ENCODE results near the gene PPL.

The PPL gene

GRCh38 chr16:4910828-4911227 is 26.1 kb downstream of the PPL start:
- in situ Hi-C loops (cut with MboI; ENCODE audit: low pct_unique_long_range_greater_than_20kb, low sequenced_read_pairs, unreplicated experiment): no loop called here
- no peak for TF ChIP-seq CTCF (IDR thresholded peaks at IDR 0.05; ENCODE audit: extremely low read depth, insufficient read depth, missing control alignments)

DNA sequence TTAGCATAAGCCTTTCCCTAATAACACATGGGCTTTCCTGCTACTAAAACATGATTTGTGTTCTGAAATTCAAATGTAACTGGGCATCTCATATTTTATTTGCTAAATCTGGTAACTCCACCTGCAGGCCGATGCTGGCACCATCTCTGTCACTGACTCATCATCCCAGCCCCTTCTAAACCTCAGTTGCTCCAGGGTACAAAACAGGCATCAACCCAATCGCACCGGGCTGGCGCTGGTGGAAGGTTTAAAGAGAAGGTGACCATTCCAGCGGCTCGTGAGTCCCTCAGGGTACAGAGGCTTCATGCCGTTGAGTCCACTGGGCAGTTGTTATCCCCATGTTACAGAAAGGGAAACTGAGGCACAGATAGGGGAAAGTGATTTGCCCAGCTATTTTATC is 27.1 kb downstream of the PPL start:
- no peak for TF ChIP-seq CTCF (IDR thresholded peaks at IDR 0.05; ENCODE audit: extremely low read depth, insufficient read depth, missing control alignments)
- no peak for DNase-seq (ENCODE audit: low spot score)
- in situ Hi-C loops (cut with MboI; ENCODE audit: low pct_unique_long_range_greater_than_20kb, low sequenced_read_pairs, unreplicated experiment): no loop called here

More at GRCh38 chr16:4910828-4911227, 26.1 kb downstream of the PPL start:
- DNase-seq (ENCODE audit: low spot score): no peak

- DNase-seq (ENCODE audit: low spot score): no peak
- no peak for TF ChIP-seq CTCF (IDR thresholded peaks at IDR 0.05; ENCODE audit: extremely low read depth, insufficient read depth, missing control alignments)
- in situ Hi-C loops (cut with MboI; ENCODE audit: low pct_unique_long_range_greater_than_20kb, low sequenced_read_pairs, unreplicated experiment): no loop called here
Measured at GRCh38 chr16:4908854-4909401, 28.0 kb downstream of the PPL start.

DNA sequence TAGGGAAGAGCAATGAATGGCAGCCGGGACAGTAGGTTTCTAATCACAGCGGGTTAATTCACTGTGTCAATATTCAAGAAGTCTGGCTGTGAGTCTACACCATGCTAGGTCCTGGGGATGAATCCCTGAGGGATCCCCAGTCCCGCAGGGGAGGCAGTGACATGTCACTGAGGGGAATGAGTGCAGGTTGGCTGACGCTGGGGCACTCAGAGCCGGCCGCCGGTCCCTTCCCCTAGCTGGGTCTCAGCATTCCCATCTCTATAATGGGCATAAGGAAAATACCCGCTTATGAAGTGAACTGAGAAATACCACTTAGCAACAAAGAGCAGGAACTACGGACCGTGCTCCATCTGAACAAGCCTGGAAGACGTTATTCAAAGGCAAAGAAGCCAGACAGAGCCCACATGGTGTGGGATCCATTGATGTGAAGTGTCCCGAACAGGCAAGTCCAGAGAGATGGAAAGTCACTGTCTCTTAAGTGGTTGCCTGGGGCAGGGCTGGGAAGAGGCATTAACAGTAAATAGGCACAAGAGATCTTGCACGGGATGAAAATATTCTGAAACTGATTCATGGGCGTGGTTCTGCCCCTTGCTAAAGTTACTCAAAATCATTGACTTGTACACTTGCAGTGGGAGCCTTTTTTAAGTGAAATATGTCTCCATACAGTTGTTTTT is 31.9 kb downstream of the PPL start:
- in situ Hi-C loops (cut with MboI; ENCODE audit: low pct_unique_long_range_greater_than_20kb, low sequenced_read_pairs, unreplicated experiment): no loop called here
- DNase-seq (ENCODE audit: low spot score): no peak

DNA sequence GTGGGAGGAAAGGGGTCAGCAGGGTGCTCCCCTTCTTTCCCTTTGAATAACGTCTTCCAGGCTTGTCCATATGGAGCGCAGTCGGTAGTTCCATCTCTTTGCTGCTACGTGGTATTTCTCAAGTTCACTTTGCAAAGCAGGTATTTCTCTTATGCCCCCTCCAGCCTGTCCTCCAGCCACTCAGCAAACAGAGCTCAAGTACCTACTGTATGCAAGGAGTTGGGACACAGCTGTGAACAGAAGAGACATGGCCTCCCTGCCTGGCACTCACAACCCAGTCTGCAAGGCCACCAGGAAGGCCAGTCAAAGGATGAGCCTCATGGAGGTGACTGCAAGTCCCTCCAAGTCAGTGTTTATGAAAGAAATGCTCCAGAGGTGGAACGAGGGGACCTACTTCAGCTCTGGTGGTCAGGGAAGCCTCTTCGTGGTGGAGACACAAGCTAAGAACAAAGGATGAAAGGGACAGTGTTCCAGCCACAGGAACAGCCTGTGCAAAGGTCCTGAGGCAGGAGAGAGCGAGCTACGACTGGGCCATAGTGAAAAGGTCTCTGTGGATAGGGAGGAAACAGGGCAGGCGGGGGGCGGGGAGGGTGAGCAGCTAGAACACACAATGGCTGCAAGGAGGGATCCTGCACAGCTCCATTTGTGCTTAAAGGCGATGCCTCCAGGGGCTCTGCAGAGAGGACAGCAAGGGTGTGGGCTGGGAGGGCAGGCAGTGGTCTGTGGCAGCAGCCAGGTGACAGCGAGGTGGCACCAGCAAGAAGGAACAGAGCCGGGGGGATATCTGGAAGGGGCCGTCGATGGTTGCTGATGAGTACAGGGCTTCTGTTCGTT is 32.6 kb downstream of the PPL start:
- in situ Hi-C loops (cut with MboI; ENCODE audit: low pct_unique_long_range_greater_than_20kb, low sequenced_read_pairs, unreplicated experiment): no loop called here
- no peak for DNase-seq (ENCODE audit: low spot score)
- TF ChIP-seq CTCF (IDR thresholded peaks at IDR 0.05; ENCODE audit: extremely low read depth, insufficient read depth, missing control alignments): no peak

More for the DNA sequence above, 31.9 kb downstream of the PPL start:
- no peak for TF ChIP-seq CTCF (IDR thresholded peaks at IDR 0.05; ENCODE audit: extremely low read depth, insufficient read depth, missing control alignments)

DNA sequence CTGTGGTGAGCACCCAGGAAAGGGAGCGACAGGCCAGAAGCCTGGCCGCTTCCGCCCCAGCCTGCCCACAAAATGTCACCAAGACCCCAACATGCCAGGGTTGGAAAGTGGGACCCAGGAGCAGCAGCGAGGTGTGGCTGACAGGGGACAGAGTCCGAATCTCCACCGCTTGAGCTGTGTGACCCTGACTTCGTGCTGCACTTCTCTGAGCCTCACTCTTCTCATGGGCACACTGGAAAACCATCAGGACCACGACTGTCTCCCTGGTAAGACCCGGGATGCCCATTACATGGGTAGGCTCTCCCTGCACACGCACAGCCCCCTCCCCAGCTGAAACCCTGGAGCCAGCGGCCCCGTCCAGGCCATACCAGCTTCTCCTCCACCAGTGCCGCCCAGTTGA is 34.9 kb downstream of the PPL start:
- DNase-seq (ENCODE audit: low spot score): no peak
- in situ Hi-C loops (cut with MboI; ENCODE audit: low pct_unique_long_range_greater_than_20kb, low sequenced_read_pairs, unreplicated experiment): no loop called here
- no peak for TF ChIP-seq CTCF (IDR thresholded peaks at IDR 0.05; ENCODE audit: extremely low read depth, insufficient read depth, missing control alignments)
